NCI-H510A (cell line): ENCODE results near the gene ZNF648.
"Not testable (repeated sequence)": the region's sequence is repeated elsewhere in the genome, so short reads cannot be mapped to it uniquely, and the experiment has no call there.

Source experiments
- DNase-seq: peaks from one replicate; lab custom pipeline; 2025; lab: John Stamatoyannopoulos, UW

The ZNF648 gene, protein sequence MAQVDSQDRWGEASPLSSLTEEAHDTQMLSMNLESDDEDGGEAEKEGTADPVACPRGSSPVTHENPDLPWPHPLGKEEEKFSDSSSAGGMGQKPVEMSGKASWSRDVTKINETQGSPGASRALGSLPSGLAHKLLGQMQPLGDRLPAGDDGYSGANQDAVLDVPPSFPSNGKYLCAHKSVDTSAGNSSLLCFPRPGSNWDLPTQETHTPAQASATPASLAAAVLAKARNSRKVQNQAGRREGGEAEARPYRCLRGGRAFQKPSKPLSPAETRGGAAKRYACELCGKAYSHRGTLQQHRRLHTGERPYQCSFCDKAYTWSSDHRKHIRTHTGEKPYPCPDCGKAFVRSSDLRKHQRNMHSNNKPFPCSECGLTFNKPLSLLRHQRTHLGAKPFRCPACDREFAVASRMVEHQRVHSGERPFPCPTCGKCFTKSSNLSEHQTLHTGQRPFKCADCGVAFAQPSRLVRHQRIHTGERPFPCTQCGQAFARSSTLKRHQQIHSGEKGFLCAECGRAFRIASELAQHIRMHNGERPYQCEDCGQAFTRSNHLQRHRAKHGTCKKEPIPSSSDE

DNA sequence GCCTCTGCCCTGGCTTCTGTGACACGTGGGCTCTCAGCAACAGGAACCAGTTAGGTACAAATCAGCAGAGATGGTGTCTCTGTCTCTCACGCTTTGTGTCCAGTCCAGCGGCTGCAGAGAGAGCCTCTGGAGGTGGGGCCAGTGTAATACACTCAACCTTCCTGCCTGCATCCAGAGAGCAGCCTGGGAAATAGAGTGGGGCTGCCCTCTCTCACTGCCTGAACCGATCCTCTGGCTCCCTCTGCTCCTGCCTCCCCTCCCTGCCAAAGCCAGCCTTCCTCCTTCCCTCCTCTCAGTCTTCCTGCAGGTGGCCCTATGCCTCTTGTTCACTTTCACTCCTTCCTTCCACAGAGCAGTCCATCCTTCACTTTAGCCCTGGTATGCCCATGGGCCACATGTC is at the start of gene ZNF648:
Gene ZNF648, minus strand, starts transcription at position 119 of the 400 bp plus-strand sequence. CDS start 3,702 bp downstream, outside the sequence.
- no peak for DNase-seq

DNA sequence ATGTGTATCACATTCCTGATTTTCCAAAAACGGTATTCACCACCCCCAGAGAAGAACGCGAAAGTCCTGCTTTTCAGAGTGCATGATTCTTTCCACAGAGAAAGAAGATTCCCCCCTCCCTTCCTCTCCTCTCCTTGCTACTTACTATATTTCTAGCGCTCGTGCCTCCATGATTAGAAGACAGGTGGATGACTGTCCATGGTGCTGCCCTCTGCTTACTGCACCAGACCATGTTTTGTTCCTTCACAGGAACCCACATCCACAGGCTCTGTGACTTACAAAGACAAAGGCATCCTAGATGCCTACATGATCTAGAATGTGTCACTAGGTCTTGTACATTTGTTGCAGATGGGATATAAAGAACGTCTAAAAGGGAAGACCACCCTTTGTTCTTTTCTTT is 49.1 kb upstream of the ZNF648 start:
- no peak for DNase-seq

DNA sequence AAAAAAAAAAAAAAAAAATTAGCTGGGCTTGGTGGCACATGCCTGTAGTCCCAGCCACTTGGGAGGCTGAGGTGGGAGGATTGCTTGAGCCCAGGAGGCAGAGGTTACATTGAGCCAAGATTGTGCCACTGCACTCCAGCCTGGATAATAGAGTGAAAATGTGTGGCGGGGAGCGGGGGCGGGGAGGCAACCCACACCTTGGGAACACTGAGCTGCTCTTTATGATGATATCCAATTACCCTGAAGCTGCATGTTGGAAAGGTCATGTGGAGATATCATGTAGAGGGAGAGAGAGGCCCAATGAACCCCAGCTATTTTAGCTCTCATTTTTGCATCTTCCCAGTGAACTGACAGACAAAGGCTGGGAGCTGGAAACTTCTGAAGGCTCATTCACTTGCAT is 48.3 kb upstream of the ZNF648 start:
- no peak for DNase-seq

DNA sequence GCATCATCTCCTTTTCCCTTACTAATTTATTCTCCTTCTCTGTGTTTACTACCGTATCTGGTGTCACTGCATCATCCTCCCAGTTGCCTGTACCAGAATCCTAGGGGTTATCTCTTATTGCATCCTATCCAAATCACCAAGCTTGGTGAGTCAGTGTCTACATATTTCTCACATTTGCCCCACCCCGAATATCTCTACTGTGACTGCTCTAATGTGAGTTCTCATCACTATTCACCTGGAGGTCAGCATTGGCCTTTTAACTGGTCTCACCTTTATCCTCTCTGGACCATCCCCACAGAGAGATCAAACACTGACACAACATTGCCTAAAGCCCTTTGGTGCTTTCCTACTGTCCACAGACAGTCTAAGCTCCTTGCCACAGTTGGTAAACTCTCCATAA is 45.7 kb upstream of the ZNF648 start:
- no peak for DNase-seq

DNA sequence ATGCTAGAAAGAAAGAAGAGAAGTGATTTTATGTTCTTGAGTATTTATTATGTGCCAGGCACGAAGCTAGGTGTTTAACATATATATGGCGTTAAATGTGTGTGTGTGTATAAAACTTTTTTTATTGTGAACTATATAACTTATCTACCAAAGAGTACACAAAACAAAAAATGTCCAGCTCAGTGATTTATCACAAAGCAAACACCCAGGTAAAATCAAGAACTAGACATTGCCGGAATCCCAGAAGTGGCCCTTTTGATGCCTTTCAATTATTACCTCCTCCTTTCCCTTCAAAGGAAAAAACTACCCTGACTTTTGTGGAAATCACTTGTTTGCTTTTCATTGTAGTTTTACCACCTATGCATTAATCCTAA is 40.5 kb upstream of the ZNF648 start:
- no peak for DNase-seq

DNA sequence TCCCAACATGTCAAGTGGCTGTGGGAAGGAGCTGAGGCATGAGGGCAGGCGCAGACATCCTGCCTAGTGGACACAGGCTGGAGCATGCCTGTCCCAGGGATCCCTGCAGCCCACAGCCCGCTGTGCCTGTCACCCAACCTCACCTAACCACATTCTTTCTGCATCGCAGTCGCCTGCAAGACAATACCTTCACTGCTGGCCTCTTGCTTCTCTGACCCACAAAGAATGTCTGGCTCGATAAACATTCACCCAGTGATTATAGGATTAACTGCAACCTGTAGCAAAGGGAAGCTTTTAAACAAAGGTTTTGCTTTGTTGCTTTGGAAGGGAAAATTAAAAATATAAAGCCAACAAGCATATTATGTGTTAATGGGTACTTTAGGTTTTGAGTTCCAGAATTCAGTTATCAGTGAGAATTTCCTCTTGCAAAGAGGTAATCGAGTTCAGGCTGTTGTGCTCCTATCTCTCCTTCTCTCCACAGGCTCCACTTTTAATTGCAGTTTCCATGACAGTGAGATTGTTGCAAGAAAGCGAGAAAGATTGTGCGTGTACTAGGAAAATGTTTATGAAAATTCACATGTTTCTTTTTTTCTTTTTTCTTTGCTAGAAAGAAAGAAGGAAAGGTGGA is 40.0 kb upstream of the ZNF648 start:
- DNase-seq = no peak

DNA sequence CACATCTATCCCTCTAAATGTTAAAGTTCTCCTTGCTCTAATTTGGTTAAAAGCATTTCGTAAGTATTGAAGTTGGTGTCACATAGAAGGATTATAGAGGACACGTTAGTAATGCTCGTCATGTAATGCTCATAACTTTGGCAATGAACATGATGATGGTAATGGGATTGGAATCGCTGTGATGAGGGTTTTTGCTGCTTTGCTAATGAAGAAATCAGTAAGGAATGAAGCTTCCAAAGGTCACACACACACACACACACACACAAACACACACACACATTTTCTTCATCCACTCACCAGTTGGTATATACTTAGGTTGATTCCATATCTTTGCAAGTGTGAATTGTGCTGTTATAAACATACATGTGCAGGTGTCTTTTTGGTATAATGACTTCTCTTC is 36.8 kb upstream of the ZNF648 start:
- DNase-seq = no peak

DNA sequence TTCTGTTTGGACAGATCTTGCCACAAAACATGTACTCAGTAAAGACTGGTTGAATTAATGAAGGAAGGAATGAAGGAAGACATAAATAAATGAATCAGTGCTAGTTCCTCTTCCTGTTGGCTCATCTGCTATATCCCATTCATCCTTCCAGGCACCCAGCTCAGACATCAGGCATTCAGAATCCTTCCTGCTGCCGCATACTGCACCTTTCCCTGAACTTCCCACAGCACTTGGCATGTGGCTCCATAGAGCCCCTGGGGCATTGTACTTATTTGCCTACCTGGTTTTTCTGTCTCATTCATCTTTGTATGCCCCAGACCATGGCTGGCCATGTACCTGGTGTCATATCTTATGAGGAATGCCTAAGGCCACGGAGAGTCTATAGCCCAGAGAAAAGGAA is 34.4 kb upstream of the ZNF648 start:
- no peak for DNase-seq

DNA sequence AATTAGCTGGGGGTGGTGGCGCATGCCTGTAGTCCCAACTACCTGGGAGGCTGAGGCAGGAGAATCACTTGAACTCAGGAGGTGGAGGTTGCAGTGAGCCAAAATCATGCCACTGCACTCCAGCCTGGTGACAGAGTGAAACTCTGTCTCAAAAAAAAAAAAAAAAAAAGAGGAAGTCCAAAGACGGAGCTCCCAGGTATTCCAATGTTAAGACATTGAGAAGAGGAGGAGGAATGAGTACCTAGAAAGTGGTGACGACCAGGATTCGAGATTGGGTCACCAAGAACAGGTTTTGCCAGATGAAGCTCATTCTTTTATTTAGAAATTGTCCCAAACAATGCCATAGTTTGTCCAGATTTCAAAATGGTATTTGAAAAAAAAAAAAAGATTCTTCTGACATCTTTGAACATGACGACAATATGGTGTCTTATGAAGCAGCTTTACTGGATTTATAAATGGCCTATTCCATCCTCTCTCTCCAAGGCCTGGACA is 33.0 kb upstream of the ZNF648 start:
- DNase-seq = not testable (repeated sequence)

DNA sequence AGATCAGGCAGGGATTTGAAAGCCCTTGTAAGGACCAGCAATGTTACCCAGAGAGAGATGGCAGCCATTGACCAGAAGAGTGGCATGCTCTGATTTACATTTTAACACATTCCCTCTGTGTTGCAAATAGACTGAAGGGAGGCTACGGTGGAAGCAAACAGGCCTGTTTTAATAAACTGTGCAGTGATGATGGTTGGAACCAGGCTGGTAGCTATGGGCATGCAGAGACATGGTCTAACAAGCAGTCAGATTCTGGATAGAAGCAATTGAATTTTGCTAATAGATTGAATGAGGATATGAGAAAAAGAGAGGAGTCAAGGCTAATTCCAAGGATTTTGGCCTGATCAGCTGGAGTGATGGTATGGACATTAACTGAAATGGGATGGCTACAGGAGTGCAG is 32.3 kb upstream of the ZNF648 start:
- no peak for DNase-seq

DNA sequence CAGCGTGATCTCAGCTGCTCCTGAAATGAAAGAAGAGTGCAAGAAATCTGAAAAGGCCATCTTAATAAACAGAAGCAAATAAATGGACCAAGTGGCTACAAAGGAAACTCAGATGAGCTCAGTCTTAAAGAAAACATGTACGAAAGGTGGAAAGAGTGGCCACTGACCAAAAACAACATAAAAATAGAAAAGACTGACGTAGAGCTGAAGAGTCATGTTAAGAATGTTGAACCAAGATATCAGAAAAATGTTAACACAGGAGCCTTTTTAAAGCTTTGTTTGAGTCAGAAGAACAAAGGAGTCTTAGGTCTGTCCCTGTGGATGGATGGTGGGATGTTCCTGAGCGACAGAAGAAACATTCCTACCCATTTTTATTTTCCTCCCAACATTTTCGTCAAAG is 30.8 kb upstream of the ZNF648 start:
- no peak for DNase-seq

DNA sequence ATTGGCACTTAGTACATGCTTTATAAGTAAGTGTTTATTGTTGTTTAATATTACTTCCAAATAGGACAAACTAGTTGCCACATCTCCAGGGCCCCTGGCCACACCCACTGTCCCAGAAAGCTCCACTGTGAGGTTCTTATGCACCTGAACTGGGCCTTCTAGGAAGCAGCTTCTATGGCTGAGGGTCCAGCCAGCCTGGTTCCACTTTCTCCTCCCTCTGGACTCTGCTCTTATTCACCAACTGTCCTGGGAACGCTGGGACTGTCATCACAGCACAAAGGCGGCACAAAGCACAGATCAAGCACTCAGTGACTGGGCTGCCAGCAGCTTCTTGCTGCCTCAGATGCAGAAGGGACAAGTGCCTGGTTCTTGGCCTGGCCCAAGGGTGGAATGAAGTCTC is 29.6 kb upstream of the ZNF648 start:
- DNase-seq = no peak

DNA sequence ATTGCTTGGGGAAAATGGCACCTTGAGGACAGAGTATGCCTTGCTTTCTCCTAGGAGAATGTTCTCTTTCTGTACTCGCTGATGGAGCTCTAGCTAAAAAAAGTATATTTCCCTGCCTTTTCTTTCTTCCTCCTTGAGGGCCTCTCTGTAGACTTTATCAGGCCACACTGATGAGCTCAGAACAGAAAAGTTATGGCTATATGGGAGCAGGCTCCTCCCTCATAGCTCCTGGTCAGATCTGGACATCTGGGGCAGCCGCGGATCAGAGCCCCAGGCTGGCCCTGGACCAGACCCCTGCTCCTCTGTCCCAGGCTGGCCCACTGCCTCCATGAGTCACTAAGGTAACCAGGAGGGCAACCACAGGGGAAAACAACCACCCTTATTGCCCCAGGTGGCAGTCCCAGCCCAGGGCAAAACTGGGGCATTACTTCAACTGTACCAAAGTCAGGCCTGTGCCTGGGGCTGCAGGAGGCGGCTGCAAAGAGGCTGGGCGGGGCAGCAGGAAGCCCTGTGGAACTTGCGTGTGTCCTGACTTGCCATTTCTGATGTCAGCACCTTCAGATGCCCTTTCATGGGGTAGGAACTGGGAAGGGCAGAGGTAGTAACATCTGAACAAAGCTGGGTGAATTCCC is 26.3 kb upstream of the ZNF648 start:
- DNase-seq = no peak

DNA sequence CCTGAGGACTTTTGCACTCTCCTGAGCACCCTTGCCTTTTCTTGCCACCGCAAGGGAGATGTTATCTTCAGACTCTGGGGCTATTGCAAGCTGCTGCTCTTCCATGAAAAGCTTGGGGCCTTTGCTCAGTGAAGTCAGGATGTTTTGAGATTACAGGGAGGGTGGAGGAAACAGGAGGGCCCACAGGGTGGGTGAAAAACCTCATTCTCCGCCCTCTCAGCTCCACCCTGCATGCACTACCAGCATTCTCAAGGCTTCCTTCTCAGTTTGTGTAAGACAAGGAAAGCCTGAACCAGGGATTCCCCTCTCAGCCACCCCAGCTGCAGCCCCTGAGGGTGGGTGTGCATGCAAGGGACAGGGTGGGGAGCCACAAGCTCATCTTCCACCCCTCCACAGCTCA is 25.8 kb upstream of the ZNF648 start:
- no peak for DNase-seq

DNA sequence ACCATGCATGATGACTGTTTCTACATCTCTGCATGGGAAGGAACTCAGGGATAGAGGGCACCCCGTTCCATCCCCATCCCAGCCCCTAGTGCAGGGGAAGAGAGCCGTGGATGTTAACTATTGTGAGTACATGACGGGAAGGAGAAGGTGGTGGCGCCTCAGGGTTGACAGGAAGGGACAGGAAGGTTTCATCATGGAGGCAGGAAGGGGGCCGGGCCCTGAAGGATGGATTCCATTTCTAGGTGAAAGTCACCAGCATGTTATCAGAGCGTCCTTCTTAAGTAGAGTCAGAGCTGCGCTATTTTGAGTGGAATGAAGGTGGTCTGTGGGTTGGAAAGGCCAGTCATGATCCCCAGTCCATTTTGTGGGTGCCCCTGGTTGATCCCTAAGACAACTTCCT is 25.1 kb upstream of the ZNF648 start:
- no peak for DNase-seq

DNA sequence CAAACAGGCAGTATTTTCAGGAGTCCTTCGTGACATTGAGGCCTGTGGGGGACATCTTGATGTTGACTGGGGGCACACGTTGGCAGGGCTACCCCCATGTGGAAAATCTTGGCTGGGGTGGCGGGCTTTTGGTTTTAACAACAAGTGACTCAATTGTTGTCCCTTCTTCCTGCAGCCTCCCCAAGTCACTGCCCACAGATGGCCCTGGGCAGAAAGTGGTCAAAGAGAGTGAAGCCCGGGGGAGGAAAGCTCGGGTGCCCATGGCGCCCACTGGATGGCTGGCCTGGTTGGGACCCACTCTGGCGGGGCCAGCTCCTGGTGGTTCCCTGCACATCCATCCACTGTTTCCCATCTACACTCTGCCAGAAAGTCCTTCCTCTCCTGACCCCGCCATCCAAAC is 24.6 kb upstream of the ZNF648 start:
- no peak for DNase-seq

DNA sequence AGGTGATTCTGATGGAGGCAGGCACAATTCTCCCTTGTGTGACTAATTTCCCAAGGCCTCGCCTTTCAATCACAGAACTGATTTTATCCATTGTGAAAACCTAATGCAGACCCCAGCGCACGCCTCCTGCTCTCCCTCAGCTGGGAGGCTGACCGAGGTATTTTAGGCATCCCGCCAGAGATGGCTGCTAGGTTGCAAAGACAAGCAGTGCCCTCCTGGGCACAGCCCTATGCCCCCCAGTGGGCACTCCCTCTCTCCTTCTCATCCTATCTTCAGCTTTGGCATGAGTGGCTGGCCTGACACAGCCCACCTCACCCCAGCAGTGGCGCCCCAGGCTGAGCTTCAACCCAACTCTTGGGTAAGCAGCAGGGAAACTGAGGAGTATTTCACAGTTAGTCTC is 24.2 kb upstream of the ZNF648 start:
- DNase-seq = no peak

DNA sequence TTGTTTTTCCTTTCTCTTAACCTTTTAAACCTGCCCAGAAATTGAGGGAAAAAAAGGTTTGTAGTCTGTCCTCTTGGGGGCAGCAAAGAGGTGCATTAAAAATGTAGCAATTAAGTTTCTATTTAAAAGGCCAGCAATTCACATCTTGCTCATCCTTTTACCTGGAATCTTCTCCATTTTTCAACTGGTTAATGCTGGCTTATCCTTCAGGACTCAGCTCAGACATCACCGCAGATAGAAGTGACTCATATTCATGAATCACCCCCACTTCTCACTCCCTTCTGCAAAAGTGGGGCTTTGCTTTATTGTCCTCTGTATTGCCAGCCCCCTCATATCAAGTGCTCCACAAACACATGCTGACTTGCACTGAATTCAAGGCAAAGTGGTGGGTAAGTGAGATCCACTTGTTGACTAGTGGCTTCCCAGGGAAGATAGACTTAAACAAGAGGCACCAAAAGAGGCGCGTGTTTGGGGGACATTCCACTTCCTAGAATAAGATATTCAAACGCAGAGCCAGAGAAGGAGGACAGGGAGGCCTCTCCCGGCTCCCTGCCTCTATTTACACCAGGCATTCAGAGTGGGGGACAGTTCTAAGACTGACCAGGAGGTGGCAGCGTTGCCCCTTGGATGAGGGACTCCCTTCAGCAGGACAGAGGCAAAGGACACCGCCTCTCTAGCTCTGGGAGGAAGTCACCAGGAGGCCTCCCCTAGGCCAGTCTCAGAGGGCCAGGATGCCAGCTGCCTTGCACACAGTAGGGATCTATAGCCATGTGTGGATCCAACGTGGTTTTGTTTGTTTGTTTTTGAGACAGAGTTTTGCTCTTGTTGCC is 23.2 kb upstream of the ZNF648 start:
- peak; percentile 37 for DNase-seq

DNA sequence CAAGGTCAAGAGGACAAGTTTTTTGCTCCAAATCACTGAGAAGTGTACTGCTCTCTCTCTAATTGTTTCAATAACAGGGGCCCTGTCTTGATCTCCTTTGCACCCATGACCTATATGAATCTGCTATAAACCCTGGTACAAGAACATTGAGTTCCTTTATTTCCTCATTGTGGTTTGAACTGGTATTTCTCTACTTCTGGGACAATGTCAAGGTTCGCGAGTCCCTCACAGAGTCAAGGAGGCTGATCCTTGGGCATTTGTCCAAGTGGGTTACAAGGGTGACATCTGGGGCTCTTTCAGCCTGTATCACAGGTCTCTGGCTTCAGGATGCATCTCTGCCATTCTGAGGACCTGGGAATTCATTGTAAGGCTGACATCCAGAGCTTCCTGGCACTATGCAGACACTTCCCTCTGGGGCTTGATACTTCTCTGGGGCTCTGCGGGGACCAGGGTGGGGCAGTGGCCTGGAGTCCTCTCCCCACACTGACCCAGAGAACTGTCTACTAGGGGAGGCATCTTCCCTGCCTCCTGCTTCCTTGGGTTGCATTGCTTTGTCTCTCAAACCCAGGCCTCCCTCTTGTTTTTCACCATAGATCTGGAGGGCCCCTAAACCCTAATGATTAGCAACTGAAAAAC is 22.5 kb upstream of the ZNF648 start:
- no peak for DNase-seq

DNA sequence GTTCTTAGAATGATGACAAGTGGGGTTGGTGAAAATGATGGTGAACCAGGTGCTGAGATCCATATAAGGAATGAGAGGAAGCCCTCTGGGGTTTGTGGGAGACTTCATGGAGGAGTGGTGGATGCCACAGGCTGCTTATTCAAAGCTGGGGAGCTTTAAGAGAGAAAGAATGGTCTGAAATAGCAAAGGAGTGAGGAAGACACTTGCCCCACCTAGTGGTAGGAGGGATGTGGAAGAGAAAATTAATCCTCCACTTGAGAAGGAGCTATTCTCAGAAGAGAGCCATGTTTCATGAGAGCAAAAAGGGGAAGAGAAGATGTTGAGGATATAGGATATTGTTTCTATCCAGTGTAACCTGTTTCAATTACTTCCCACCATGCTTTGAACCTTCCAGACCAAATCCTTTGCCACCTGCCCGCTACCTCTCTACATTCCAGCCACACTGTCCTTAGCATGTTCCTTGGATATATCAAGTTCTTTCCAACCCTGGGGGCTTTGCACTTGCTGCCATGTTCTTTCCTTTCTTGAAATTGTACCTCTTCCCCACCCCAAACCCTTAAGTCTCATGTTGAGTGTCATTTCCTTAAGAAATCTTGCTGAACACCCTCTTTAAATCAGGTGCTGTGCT is 19.6 kb upstream of the ZNF648 start:
- no peak for DNase-seq

DNA sequence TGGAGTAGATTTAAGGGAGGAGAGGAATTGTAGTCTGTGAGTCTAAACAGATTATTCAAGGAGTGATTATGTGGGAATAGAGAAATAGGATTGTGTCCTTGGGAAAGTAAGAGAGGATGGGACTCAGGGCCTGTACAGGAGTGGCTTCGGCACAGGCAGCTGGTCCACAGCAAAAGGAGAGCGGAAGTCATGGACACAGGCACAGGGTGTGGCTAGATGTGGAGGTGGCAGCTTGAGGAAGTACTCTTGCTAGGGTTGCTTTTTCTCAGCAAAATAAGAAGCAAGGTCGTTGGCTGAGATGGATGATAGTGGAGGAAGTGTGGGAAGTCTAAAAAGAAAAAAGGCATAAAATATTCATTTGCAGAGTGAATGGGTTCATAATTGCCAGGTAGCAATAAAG is 18.5 kb upstream of the ZNF648 start:
- DNase-seq = no peak
